ENCODE results near the gene PRKN.

Gene PRKN

DNA sequence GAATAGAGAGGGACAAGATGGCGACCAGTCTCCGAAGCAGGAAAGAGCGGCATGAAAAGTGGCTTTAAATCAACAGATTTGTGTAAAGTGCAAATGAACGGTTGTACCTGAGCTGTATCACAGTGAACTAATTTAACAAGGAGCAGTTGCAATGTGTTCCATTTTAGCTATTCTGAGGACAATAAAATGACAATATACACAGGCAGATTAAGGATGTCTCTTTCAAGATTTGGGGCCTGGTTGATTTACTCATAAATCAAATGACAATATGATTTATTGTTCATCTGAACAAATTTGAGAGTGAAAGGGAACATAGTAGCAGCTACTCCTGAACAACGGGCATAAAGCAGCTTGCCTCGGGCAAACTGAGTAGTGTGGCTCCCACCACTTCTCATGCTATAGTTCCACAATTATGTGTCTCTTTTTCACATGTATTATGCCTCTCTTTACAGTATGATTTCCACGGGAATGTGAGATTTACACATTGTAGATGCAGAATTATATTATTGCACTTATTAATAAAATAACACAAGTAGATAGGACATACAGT lies 1249.6 kb downstream of the PRKN start:
- DNase-seq = no peak

DNA sequence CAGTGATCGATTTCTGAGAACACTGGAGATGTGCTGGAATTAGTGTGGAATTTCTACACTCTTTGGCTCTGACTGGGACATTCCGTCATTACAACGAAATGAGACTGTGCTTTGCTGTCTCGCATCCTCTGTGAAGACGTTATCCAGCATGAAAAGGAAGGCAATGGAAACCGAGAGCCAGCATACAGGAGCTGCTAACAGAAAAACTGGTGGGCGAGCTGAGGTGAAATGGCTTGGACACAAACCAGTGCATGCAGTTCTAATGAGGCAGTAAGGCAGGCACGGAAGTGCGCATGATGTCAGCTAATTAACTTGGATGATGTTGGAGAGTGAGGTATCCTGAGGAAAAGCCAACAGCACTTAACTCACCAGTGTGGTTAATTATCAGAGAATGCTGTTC lies 1250.9 kb downstream of the PRKN start:
- no peak for TF ChIP-seq EZH2phosphoT487 (IDR thresholded peaks at IDR 0.05; ENCODE audit: low read length)
- no peak for TF ChIP-seq EZH2 (optimal IDR thresholded peaks at IDR 0.05; ENCODE audit: low read depth, low read length)
- TF ChIP-seq, protein P1, sequence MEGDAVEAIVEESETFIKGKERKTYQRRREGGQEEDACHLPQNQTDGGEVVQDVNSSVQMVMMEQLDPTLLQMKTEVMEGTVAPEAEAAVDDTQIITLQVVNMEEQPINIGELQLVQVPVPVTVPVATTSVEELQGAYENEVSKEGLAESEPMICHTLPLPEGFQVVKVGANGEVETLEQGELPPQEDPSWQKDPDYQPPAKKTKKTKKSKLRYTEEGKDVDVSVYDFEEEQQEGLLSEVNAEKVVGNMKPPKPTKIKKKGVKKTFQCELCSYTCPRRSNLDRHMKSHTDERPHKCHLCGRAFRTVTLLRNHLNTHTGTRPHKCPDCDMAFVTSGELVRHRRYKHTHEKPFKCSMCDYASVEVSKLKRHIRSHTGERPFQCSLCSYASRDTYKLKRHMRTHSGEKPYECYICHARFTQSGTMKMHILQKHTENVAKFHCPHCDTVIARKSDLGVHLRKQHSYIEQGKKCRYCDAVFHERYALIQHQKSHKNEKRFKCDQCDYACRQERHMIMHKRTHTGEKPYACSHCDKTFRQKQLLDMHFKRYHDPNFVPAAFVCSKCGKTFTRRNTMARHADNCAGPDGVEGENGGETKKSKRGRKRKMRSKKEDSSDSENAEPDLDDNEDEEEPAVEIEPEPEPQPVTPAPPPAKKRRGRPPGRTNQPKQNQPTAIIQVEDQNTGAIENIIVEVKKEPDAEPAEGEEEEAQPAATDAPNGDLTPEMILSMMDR (IDR thresholded peaks at IDR 0.05; ENCODE audit: low read length) = no peak
- Histone ChIP-seq H3K4me2 (ENCODE audit: low read depth, low read length) (no peak overlapping the region), H2AFZ (ENCODE audit: low read length) (no peak overlapping the region), H3K4me3 (ENCODE audit: low read length) (no peak overlapping the region), H4K20me1 (ENCODE audit: insufficient read depth, low read length) (no peaks in the 10 kb centered on the region), H3K27ac (ENCODE audit: low read length) (no peak overlapping the region), H3K9ac (ENCODE audit: low read length) (no peak overlapping the region), H3K36me3 (replicated peaks; ENCODE audit: insufficient read depth, low read length) (no peaks in the 10 kb centered on the region), H3K27me3 (replicated peaks; ENCODE audit: insufficient read depth, low read length) (no peaks in the 10 kb centered on the region), H3K9me3 (replicated peaks; ENCODE audit: insufficient read depth, low read length) (no peaks in the 10 kb centered on the region), H3F3A (ENCODE audit: insufficient read depth, low read length) (no peaks in the 10 kb centered on the region), H3K79me2 (ENCODE audit: low read length) (no peaks in the 10 kb centered on the region), H3K9me2 (replicated peaks; ENCODE audit: insufficient read depth, low read length) (no peaks in the 10 kb centered on the region), H3K4me1 (ENCODE audit: low read length) (no peaks in the 10 kb centered on the region)
- DNase-seq = no peak

More for the DNA sequence above, 1249.6 kb downstream of the PRKN start:
- H3K36me3 ChIP-seq (replicated peaks; ENCODE audit: insufficient read depth, low read length) = no peaks in the 10 kb centered on the region
- H3K9me2 ChIP-seq (replicated peaks; ENCODE audit: insufficient read depth, low read length) = no peaks in the 10 kb centered on the region
- H3F3A ChIP-seq (ENCODE audit: insufficient read depth, low read length) = no peaks in the 10 kb centered on the region
- H2AFZ ChIP-seq (ENCODE audit: low read length) = no peak overlapping the region
- H3K4me3 ChIP-seq (ENCODE audit: low read length) = no peak overlapping the region
- no peaks in the 10 kb centered on the region for H3K4me1 ChIP-seq (ENCODE audit: low read length)
- no peaks in the 10 kb centered on the region for H4K20me1 ChIP-seq (ENCODE audit: insufficient read depth, low read length)
- no peak overlapping the region for H3K9ac ChIP-seq (ENCODE audit: low read length)
- no peaks in the 10 kb centered on the region for H3K27me3 ChIP-seq (replicated peaks; ENCODE audit: insufficient read depth, low read length)
- H3K9me3 ChIP-seq (replicated peaks; ENCODE audit: insufficient read depth, low read length) = no peaks in the 10 kb centered on the region
- no peak overlapping the region for H3K4me2 ChIP-seq (ENCODE audit: low read depth, low read length)
- no peak overlapping the region for H3K27ac ChIP-seq (ENCODE audit: low read length)
- H3K79me2 ChIP-seq (ENCODE audit: low read length) = no peaks in the 10 kb centered on the region
- TF ChIP-seq, protein P1 (IDR thresholded peaks at IDR 0.05; ENCODE audit: low read length) = no peak
- TF ChIP-seq EZH2 (optimal IDR thresholded peaks at IDR 0.05; ENCODE audit: low read depth, low read length) (no peak), EZH2phosphoT487 (IDR thresholded peaks at IDR 0.05; ENCODE audit: low read length) (no peak)

DNA sequence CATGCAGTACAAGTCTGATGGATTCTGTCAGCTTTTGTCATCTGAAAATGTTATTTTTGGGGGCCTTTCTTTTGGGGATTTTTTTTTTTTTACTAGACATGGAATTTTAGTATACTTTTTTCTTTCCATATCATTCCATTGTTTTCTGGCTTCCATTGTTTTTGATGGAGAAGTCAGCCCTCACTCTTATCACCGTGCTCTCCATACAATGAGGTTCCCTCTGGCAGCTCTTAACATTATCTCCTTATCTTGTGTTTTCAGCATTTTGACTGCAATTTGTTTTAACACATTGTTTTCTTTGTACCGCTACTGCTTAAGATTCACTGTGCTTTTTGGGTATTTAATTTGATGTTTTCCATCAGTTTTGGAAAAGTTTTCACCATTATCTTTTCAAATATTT lies 1262.2 kb downstream of the PRKN start:
- H3K4me2 ChIP-seq (ENCODE audit: low read depth, low read length) = no peak overlapping the region
- no peaks in the 10 kb centered on the region for H3K27me3 ChIP-seq (replicated peaks; ENCODE audit: insufficient read depth, low read length)
- H3F3A ChIP-seq (ENCODE audit: insufficient read depth, low read length) = no peaks in the 10 kb centered on the region
- H2AFZ ChIP-seq (ENCODE audit: low read length) = no peak overlapping the region
- no peaks in the 10 kb centered on the region for H4K20me1 ChIP-seq (ENCODE audit: insufficient read depth, low read length)
- TF ChIP-seq EZH2phosphoT487 (IDR thresholded peaks at IDR 0.05; ENCODE audit: low read length) (no peak), EZH2 (optimal IDR thresholded peaks at IDR 0.05; ENCODE audit: low read depth, low read length) (no peak)
- TF ChIP-seq, protein P1 (IDR thresholded peaks at IDR 0.05; ENCODE audit: low read length) = no peak
- H3K4me1 ChIP-seq (ENCODE audit: low read length) = no peaks in the 10 kb centered on the region
- no peak overlapping the region for H3K27ac ChIP-seq (ENCODE audit: low read length)
- H3K9me3 ChIP-seq (replicated peaks; ENCODE audit: insufficient read depth, low read length) = no peaks in the 10 kb centered on the region
- no peaks in the 10 kb centered on the region for H3K9me2 ChIP-seq (replicated peaks; ENCODE audit: insufficient read depth, low read length)
- DNase-seq = no peak
- no peak overlapping the region for H3K4me3 ChIP-seq (ENCODE audit: low read length)
- H3K36me3 ChIP-seq (replicated peaks; ENCODE audit: insufficient read depth, low read length) = no peaks in the 10 kb centered on the region
- no peak overlapping the region for H3K9ac ChIP-seq (ENCODE audit: low read length)
- no peaks in the 10 kb centered on the region for H3K79me2 ChIP-seq (ENCODE audit: low read length)
